ENCODE results near the gene OR8D2. TPM values are rescaled to one million over a fixed set of nuclear protein-coding genes. Genes with fewer than 3 reads are reported as not detected.

The OR8D2 gene
- not detected for total RNA-seq

GRCh38 chr11:124320097-124320496, at the start of gene OR8D2:
Gene OR8D2 (minus strand): TSS chr11:124320197. CDS start chr11:124320197, 0 bp downstream.
- Histone ChIP-seq H3K27me3 (ENCODE audit: control insufficient read depth in 3 of 3, insufficient read depth in 3 of 3, low read length in 3 of 3) (no peaks in the 10 kb centered on the region), H3K9me3 (ENCODE audit: control insufficient read depth in 3 of 3, low read length in 3 of 3) (no peaks in the 10 kb centered on the region), H3K4me3 (ENCODE audit: low read length in 3 of 3) (no peak within 1 kb of the TSS), H3K36me3 (ENCODE audit: control insufficient read depth in 3 of 3, insufficient read depth in 3 of 3, low read length in 3 of 3) (no peaks in the 10 kb centered on the region), H3K9ac (ENCODE audit: low read depth in 1 of 3, low read length in 3 of 3) (no peak within 1 kb of the TSS), H3K27ac (ENCODE audit: low read depth, low read length) (no peak within 1 kb of the TSS), H3K4me1 (ENCODE audit: control insufficient read depth in 3 of 3, insufficient read depth in 3 of 3, low read length in 3 of 3) (no peaks in the 10 kb centered on the region)

- no peaks in the 10 kb centered on the region for H3K36me3 ChIP-seq (ENCODE audit: control insufficient read depth in 3 of 3, insufficient read depth in 3 of 3, low read length in 3 of 3)
- no peaks in the 10 kb centered on the region for H3K4me1 ChIP-seq (ENCODE audit: control insufficient read depth in 3 of 3, insufficient read depth in 3 of 3, low read length in 3 of 3)
- no peak overlapping the region for H3K4me3 ChIP-seq (ENCODE audit: low read length in 3 of 3)
- H3K9ac ChIP-seq (ENCODE audit: low read depth in 1 of 3, low read length in 3 of 3) = no peak overlapping the region
- H3K27ac ChIP-seq (ENCODE audit: low read depth, low read length) = no peak overlapping the region
- no peaks in the 10 kb centered on the region for H3K9me3 ChIP-seq (ENCODE audit: control insufficient read depth in 3 of 3, low read length in 3 of 3)
- peaks cover 0 to 3% (median 0%) of the 10 kb centered on the region in 3 donors for H3K27me3 ChIP-seq (ENCODE audit: control insufficient read depth in 3 of 3, insufficient read depth in 3 of 3, low read length in 3 of 3)
Observed at GRCh38 chr11:124359566-124359965, 39.6 kb upstream of the OR8D2 start.

- no peaks in the 10 kb centered on the region for H3K27me3 ChIP-seq (ENCODE audit: control insufficient read depth in 3 of 3, insufficient read depth in 3 of 3, low read length in 3 of 3)
- no peak overlapping the region for H3K27ac ChIP-seq (ENCODE audit: low read depth, low read length)
- no peaks in the 10 kb centered on the region for H3K4me1 ChIP-seq (ENCODE audit: control insufficient read depth in 3 of 3, insufficient read depth in 3 of 3, low read length in 3 of 3)
- peaks cover 0 to 5% (median 0%) of the 10 kb centered on the region in 3 donors for H3K9me3 ChIP-seq (ENCODE audit: control insufficient read depth in 3 of 3, low read length in 3 of 3)
- no peaks in the 10 kb centered on the region for H3K36me3 ChIP-seq (ENCODE audit: control insufficient read depth in 3 of 3, insufficient read depth in 3 of 3, low read length in 3 of 3)
- H3K9ac ChIP-seq (ENCODE audit: low read depth in 1 of 3, low read length in 3 of 3) = no peak overlapping the region
- H3K4me3 ChIP-seq (ENCODE audit: low read length in 3 of 3) = no peak overlapping the region
Observed at GRCh38 chr11:124346311-124346955, 26.4 kb upstream of the OR8D2 start.

GRCh38 chr11:124344346-124344745, 24.3 kb upstream of the OR8D2 start:
- Histone ChIP-seq H3K27me3 (ENCODE audit: control insufficient read depth in 3 of 3, insufficient read depth in 3 of 3, low read length in 3 of 3) (no peaks in the 10 kb centered on the region), H3K27ac (ENCODE audit: low read depth, low read length) (no peak overlapping the region)

GRCh38 chr11:124340142-124340447, 20.1 kb upstream of the OR8D2 start:
- H3K4me3 ChIP-seq (ENCODE audit: low read length in 3 of 3) = no peak overlapping the region
- H3K4me1 ChIP-seq (ENCODE audit: control insufficient read depth in 3 of 3, insufficient read depth in 3 of 3, low read length in 3 of 3) = no peaks in the 10 kb centered on the region
- H3K36me3 ChIP-seq (ENCODE audit: control insufficient read depth in 3 of 3, insufficient read depth in 3 of 3, low read length in 3 of 3) = no peaks in the 10 kb centered on the region
- no peak overlapping the region for H3K27ac ChIP-seq (ENCODE audit: low read depth, low read length)
- H3K27me3 ChIP-seq (ENCODE audit: control insufficient read depth in 3 of 3, insufficient read depth in 3 of 3, low read length in 3 of 3) = no peaks in the 10 kb centered on the region
- no peak overlapping the region for H3K9ac ChIP-seq (ENCODE audit: low read depth in 1 of 3, low read length in 3 of 3)
- no peaks in the 10 kb centered on the region for H3K9me3 ChIP-seq (ENCODE audit: control insufficient read depth in 3 of 3, low read length in 3 of 3)

More at GRCh38 chr11:124344346-124344745, 24.3 kb upstream of the OR8D2 start:
- no peaks in the 10 kb centered on the region for H3K36me3 ChIP-seq (ENCODE audit: control insufficient read depth in 3 of 3, insufficient read depth in 3 of 3, low read length in 3 of 3)
- H3K4me1 ChIP-seq (ENCODE audit: control insufficient read depth in 3 of 3, insufficient read depth in 3 of 3, low read length in 3 of 3) = no peaks in the 10 kb centered on the region
- H3K4me3 ChIP-seq (ENCODE audit: low read length in 3 of 3) = no peak overlapping the region
- no peak overlapping the region for H3K9ac ChIP-seq (ENCODE audit: low read depth in 1 of 3, low read length in 3 of 3)
- no peaks in the 10 kb centered on the region for H3K9me3 ChIP-seq (ENCODE audit: control insufficient read depth in 3 of 3, low read length in 3 of 3)

- Histone ChIP-seq H3K4me1 (ENCODE audit: control insufficient read depth in 3 of 3, insufficient read depth in 3 of 3, low read length in 3 of 3) (no peaks in the 10 kb centered on the region), H3K9ac (ENCODE audit: low read depth in 1 of 3, low read length in 3 of 3) (no peak overlapping the region), H3K4me3 (ENCODE audit: low read length in 3 of 3) (no peak overlapping the region), H3K27me3 (ENCODE audit: control insufficient read depth in 3 of 3, insufficient read depth in 3 of 3, low read length in 3 of 3) (no peaks in the 10 kb centered on the region), H3K36me3 (ENCODE audit: control insufficient read depth in 3 of 3, insufficient read depth in 3 of 3, low read length in 3 of 3) (no peaks in the 10 kb centered on the region), H3K9me3 (ENCODE audit: control insufficient read depth in 3 of 3, low read length in 3 of 3) (no peaks in the 10 kb centered on the region), H3K27ac (ENCODE audit: low read depth, low read length) (no peak overlapping the region)
Observed at GRCh38 chr11:124339396-124340141, 19.6 kb upstream of the OR8D2 start.

GRCh38 chr11:124331873-124332272, 11.9 kb upstream of the OR8D2 start:
- no peaks in the 10 kb centered on the region for H3K4me1 ChIP-seq (ENCODE audit: control insufficient read depth in 3 of 3, insufficient read depth in 3 of 3, low read length in 3 of 3)
- H3K27me3 ChIP-seq (ENCODE audit: control insufficient read depth in 3 of 3, insufficient read depth in 3 of 3, low read length in 3 of 3) = no peaks in the 10 kb centered on the region
- no peaks in the 10 kb centered on the region for H3K36me3 ChIP-seq (ENCODE audit: control insufficient read depth in 3 of 3, insufficient read depth in 3 of 3, low read length in 3 of 3)
- no peaks in the 10 kb centered on the region for H3K9me3 ChIP-seq (ENCODE audit: control insufficient read depth in 3 of 3, low read length in 3 of 3)
- H3K27ac ChIP-seq (ENCODE audit: low read depth, low read length) = no peak overlapping the region
- no peak overlapping the region for H3K4me3 ChIP-seq (ENCODE audit: low read length in 3 of 3)
- H3K9ac ChIP-seq (ENCODE audit: low read depth in 1 of 3, low read length in 3 of 3) = no peak overlapping the region

GRCh38 chr11:124329787-124330478, 9.9 kb upstream of the OR8D2 start:
- Histone ChIP-seq H3K36me3 (ENCODE audit: control insufficient read depth in 3 of 3, insufficient read depth in 3 of 3, low read length in 3 of 3) (no peaks in the 10 kb centered on the region), H3K27ac (ENCODE audit: low read depth, low read length) (no peak overlapping the region), H3K27me3 (ENCODE audit: control insufficient read depth in 3 of 3, insufficient read depth in 3 of 3, low read length in 3 of 3) (no peaks in the 10 kb centered on the region)

GRCh38 chr11:124327775-124328174, 7.8 kb upstream of the OR8D2 start:
- Histone ChIP-seq H3K4me1 (ENCODE audit: control insufficient read depth in 3 of 3, insufficient read depth in 3 of 3, low read length in 3 of 3) (no peaks in the 10 kb centered on the region), H3K27me3 (ENCODE audit: control insufficient read depth in 3 of 3, insufficient read depth in 3 of 3, low read length in 3 of 3) (no peaks in the 10 kb centered on the region), H3K9me3 (ENCODE audit: control insufficient read depth in 3 of 3, low read length in 3 of 3) (no peaks in the 10 kb centered on the region), H3K9ac (ENCODE audit: low read depth in 1 of 3, low read length in 3 of 3) (no peak overlapping the region), H3K27ac (ENCODE audit: low read depth, low read length) (no peak overlapping the region), H3K36me3 (ENCODE audit: control insufficient read depth in 3 of 3, insufficient read depth in 3 of 3, low read length in 3 of 3) (no peaks in the 10 kb centered on the region), H3K4me3 (ENCODE audit: low read length in 3 of 3) (no peak overlapping the region)

More at GRCh38 chr11:124329787-124330478, 9.9 kb upstream of the OR8D2 start:
- no peaks in the 10 kb centered on the region for H3K9me3 ChIP-seq (ENCODE audit: control insufficient read depth in 3 of 3, low read length in 3 of 3)
- no peaks in the 10 kb centered on the region for H3K4me1 ChIP-seq (ENCODE audit: control insufficient read depth in 3 of 3, insufficient read depth in 3 of 3, low read length in 3 of 3)
- H3K4me3 ChIP-seq (ENCODE audit: low read length in 3 of 3) = no peak overlapping the region
- no peak overlapping the region for H3K9ac ChIP-seq (ENCODE audit: low read depth in 1 of 3, low read length in 3 of 3)

GRCh38 chr11:124322356-124322755, 2.4 kb upstream of the OR8D2 start:
- no peak overlapping the region for H3K27ac ChIP-seq (ENCODE audit: low read depth, low read length)
- no peaks in the 10 kb centered on the region for H3K9me3 ChIP-seq (ENCODE audit: control insufficient read depth in 3 of 3, low read length in 3 of 3)
- no peak overlapping the region for H3K9ac ChIP-seq (ENCODE audit: low read depth in 1 of 3, low read length in 3 of 3)
- no peaks in the 10 kb centered on the region for H3K36me3 ChIP-seq (ENCODE audit: control insufficient read depth in 3 of 3, insufficient read depth in 3 of 3, low read length in 3 of 3)
- H3K27me3 ChIP-seq (ENCODE audit: control insufficient read depth in 3 of 3, insufficient read depth in 3 of 3, low read length in 3 of 3) = no peaks in the 10 kb centered on the region
- no peaks in the 10 kb centered on the region for H3K4me1 ChIP-seq (ENCODE audit: control insufficient read depth in 3 of 3, insufficient read depth in 3 of 3, low read length in 3 of 3)
- H3K4me3 ChIP-seq (ENCODE audit: low read length in 3 of 3) = no peak overlapping the region

Data from skeletal muscle tissue (tissue), 4 donors.